HEK293T (cell line): ENCODE results near the gene GPRC5D.

Experiments
- CTBP1 ChIP-seq: fragments of 450-650 bp; IDR thresholded peaks from 2 replicates; pipeline ENCODE4 v1.6.1; 2016; ENCODE audit warnings: borderline replicate concordance
- FOXK2 ChIP-seq: fragments of 450-650 bp; IDR thresholded peaks from 2 replicates; pipeline ENCODE4 v1.6.1; 2016; ENCODE audit warnings: mild to moderate bottlenecking
- FOXM1 ChIP-seq: fragments of 450-650 bp; IDR thresholded peaks from 2 replicates; pipeline ENCODE4 v1.6.1; 2017; ENCODE audit warnings: mild to moderate bottlenecking, borderline replicate concordance
- L3MBTL2 ChIP-seq: fragments of 450-650 bp; conservative IDR thresholded peaks from 2 replicates; pipeline ENCODE4 v1.6.1; 2016; ENCODE audit warnings: mild to moderate bottlenecking
- LEF1 ChIP-seq: fragments of 450-650 bp; IDR thresholded peaks from 2 replicates; pipeline ENCODE4 v1.6.1; 2017; ENCODE audit warnings: mild to moderate bottlenecking, borderline replicate concordance
- SP1 ChIP-seq: fragments of 450-650 bp; IDR thresholded peaks from 2 replicates; pipeline ENCODE4 v1.6.1; 2017
- SUZ12 ChIP-seq: fragments of 450-650 bp; IDR thresholded peaks from 2 replicates; pipeline ENCODE4 v1.6.1; 2016; ENCODE audit warnings: mild to moderate bottlenecking
- TARDBP ChIP-seq: fragments of 450-650 bp; IDR thresholded peaks from 2 replicates; pipeline ENCODE4 v1.6.1; 2016

GRCh38 chr12:12979731-12980259 lies 27.8 kb upstream of the GPRC5D start:
- TF ChIP-seq LEF1 (no peak), SUZ12 (no peak), TARDBP (no peak), FOXK2 (no peak), SP1 (no peak), FOXM1 (no peak), L3MBTL2 (no peak), CTBP1 (no peak)
